ENCODE data around the gene PPCDC. TPM values are rescaled to one million over a fixed set of nuclear protein-coding genes. Genes with fewer than 3 reads are reported as not detected.
"Not testable (repeated sequence)": the region's sequence is repeated elsewhere in the genome, so short reads cannot be mapped to it uniquely, and the experiment has no call there.

PPCDC gene
- total RNA-seq, 4 donors from 2014 or later = 6.4 to 8.9 (median 7.4) TPM

- peaks cover 0 to 8% (median 2%) of the 10 kb centered on the region in 4 donors for H3K9me3 ChIP-seq
- TF ChIP-seq CTCF (IDR thresholded peaks at IDR 0.05) = no peak
- no peak for TF ChIP-seq EP300 (IDR thresholded peaks at IDR 0.05)
- no peak for TF ChIP-seq POLR2AphosphoS5 (IDR thresholded peaks at IDR 0.05)
- TF ChIP-seq POLR2A (IDR thresholded peaks at IDR 0.05; ENCODE audit: low read depth) = no peak
- DNase-seq (ENCODE audit: extremely low spot score) = no peak
- WGBS = 96% methylated on average over 3 of the region's 4 CpGs
- peaks cover 0 to 7% (median 0%) of the 10 kb centered on the region in 4 donors for H3K27me3 ChIP-seq
- H3K4me1 ChIP-seq = peaks cover 0 to 6% (median under 1%) of the 10 kb centered on the region in 4 donors
- intact Hi-C loops (cut with DNase I) = no loop called here
- H3K36me3 ChIP-seq = no peaks in the 10 kb centered on the region
- H3K4me3 ChIP-seq = no peak overlapping the region
- H3K27ac ChIP-seq (replicated peaks in 1 of 4) = no peak overlapping the region
These were observed 47.3 kb downstream of the PPCDC start for GRCh38 chr15:75070674-75071073.

GRCh38 chr15:75073197-75073596 is 49.8 kb downstream of the PPCDC start:
- Histone ChIP-seq H3K36me3 (no peaks in the 10 kb centered on the region), H3K4me1 (no peaks in the 10 kb centered on the region), H3K9me3 (peaks cover 0 to 5% (median 0%) of the 10 kb centered on the region in 4 donors), H3K27me3 (peaks cover 0 to 7% (median 0%) of the 10 kb centered on the region in 4 donors), H3K4me3 (no peak overlapping the region), H3K27ac (replicated peaks in 1 of 4) (no peak overlapping the region)
- DNase-seq (ENCODE audit: extremely low spot score) = no peak
- WGBS = 81% methylated on average over 3 of the region's 3 CpGs
- TF ChIP-seq POLR2AphosphoS5 (IDR thresholded peaks at IDR 0.05) (no peak), CTCF (IDR thresholded peaks at IDR 0.05) (no peak), EP300 (IDR thresholded peaks at IDR 0.05) (no peak), POLR2A (IDR thresholded peaks at IDR 0.05; ENCODE audit: low read depth) (no peak)
- intact Hi-C loops (cut with DNase I) = no loop called here

- Histone ChIP-seq H3K4me1 (no peaks in the 10 kb centered on the region), H3K9me3 (peaks cover 0 to 5% (median 0%) of the 10 kb centered on the region in 4 donors), H3K27me3 (no peaks in the 10 kb centered on the region), H3K27ac (replicated peaks in 1 of 4) (no peak overlapping the region), H3K4me3 (no peak overlapping the region), H3K36me3 (no peaks in the 10 kb centered on the region)
- 60% methylated on average over 2 of the region's 2 CpGs for whole genome bisulfite sequencing
- no peak for DNase-seq (ENCODE audit: extremely low spot score)
- intact Hi-C loops (cut with DNase I) = no loop called here
- TF ChIP-seq EP300 (IDR thresholded peaks at IDR 0.05) (no peak), POLR2AphosphoS5 (IDR thresholded peaks at IDR 0.05) (no peak), CTCF (IDR thresholded peaks at IDR 0.05) (no peak), POLR2A (IDR thresholded peaks at IDR 0.05; ENCODE audit: low read depth) (no peak)
These were observed 52.9 kb downstream of the PPCDC start for GRCh38 chr15:75076277-75076676.

- DNase-seq (ENCODE audit: extremely low spot score); H3K27me3 ChIP-seq; H3K27ac ChIP-seq (replicated peaks in 1 of 4); H3K4me3 ChIP-seq; H3K36me3 ChIP-seq; intact Hi-C loops (cut with DNase I); H3K9me3 ChIP-seq; H3K4me1 ChIP-seq: not testable (repeated sequence)
- WGBS = 84% methylated on average over 4 of the region's 4 CpGs
These were observed 54.2 kb downstream of the PPCDC start for GRCh38 chr15:75077551-75077961.

GRCh38 chr15:75081150-75081549 is 57.8 kb downstream of the PPCDC start:
- intact Hi-C loops (cut with DNase I) = no loop called here
- no peaks in the 10 kb centered on the region for H3K4me1 ChIP-seq
- no peak overlapping the region for H3K4me3 ChIP-seq
- no peaks in the 10 kb centered on the region for H3K36me3 ChIP-seq
- H3K27me3 ChIP-seq = no peaks in the 10 kb centered on the region
- no peak overlapping the region for H3K27ac ChIP-seq (replicated peaks in 1 of 4)
- TF ChIP-seq CTCF (IDR thresholded peaks at IDR 0.05) (no peak), POLR2A (IDR thresholded peaks at IDR 0.05; ENCODE audit: low read depth) (no peak), POLR2AphosphoS5 (IDR thresholded peaks at IDR 0.05) (no peak), EP300 (IDR thresholded peaks at IDR 0.05) (no peak)
- 97% methylated on average over 8 of the region's 8 CpGs for WGBS
- peaks cover 0 to 6% (median 2%) of the 10 kb centered on the region in 4 donors for H3K9me3 ChIP-seq
- DNase-seq (ENCODE audit: extremely low spot score) = no peak

Data from esophagus muscularis mucosa (tissue), 4 donors.